Muscle layer of colon (tissue), 2 donors: ENCODE measurements around the gene ZNF765.
"Not testable (repeated sequence)": the region's sequence is repeated elsewhere in the genome, so short reads cannot be mapped to it uniquely, and the experiment has no call there.

Source experiments
- H3K27ac ChIP-seq: one replicate; pipeline ENCODE4 v1.7.0; 2013; ENCODE audit warnings: low read depth, mild to moderate bottlenecking, low read length, moderate library complexity
- H3K27me3 ChIP-seq, 2 donors: one replicate each; pipeline ENCODE4 v1.7.0; 2013; ENCODE audit warnings: low read length in 2 of 2, mild to moderate bottlenecking in 2 of 2; ENCODE audit not compliant: insufficient read depth in 2 of 2, control insufficient read depth in 1 of 2
- H3K36me3 ChIP-seq: one replicate; pipeline ENCODE4 v1.7.0; 2013; ENCODE audit warnings: mild to moderate bottlenecking, low read length; ENCODE audit not compliant: insufficient read depth
- H3K4me1 ChIP-seq: one replicate; pipeline ENCODE4 v1.7.0; 2013; ENCODE audit warnings: mild to moderate bottlenecking, low read length; ENCODE audit not compliant: insufficient read depth
- H3K4me3 ChIP-seq, 2 donors: one replicate each; pipeline ENCODE4 v1.7.0; 2013; ENCODE audit warnings: low read length in 2 of 2, low read depth in 1 of 2, mild to moderate bottlenecking in 1 of 2, moderate library complexity in 1 of 2
- H3K9ac ChIP-seq: one replicate; pipeline ENCODE4 v1.7.0; 2013; ENCODE audit warnings: low read length
- H3K9me3 ChIP-seq: one replicate; pipeline ENCODE4 v1.7.0; 2013; ENCODE audit warnings: mild to moderate bottlenecking, low read length
- donor health status: abdominal sarcoma.
- donor health status: Adenocarcinoma of cecum.

The ZNF765 gene

DNA sequence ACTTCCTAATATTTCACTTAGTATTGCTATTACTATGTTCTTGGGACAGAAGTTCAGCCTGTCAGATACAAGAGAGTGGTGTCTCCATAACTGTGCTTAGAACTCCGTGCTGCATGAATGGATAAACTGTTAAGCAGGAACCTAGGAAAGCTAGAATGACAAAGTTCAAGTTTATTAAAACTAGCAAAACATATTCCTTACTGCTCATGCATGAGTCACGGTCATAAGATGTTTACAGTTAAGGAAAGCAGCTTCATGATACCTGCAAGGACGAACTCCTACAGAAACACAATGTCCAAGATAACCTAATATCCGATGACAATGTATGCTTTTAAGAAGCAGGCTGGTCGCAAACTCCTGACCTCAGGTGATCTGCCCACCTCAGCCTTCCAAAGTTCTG, 6.0 kb upstream of the ZNF765 start:
- H3K4me1 ChIP-seq = no peaks in the 10 kb centered on the region

DNA sequence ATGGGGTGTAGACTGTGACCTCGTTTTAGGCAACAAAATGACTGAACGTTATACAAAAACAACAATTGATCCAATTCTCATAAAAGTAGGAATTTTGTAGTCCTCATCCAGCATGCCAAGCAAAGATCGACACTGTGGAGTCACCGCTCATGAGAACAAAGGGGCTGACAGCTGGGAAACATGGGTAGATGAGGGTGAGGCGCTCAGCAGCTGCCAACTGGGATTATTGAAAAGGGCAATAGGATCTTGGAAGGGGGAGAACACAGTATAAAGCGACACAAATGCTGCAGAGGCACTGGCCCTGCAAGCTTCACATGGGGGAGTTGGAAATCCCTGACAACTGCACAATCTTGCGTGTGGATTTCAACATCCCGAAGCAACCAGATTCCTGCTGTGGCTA, 5.4 kb upstream of the ZNF765 start:
- H3K36me3 ChIP-seq = no peaks in the 10 kb centered on the region
- H3K27me3 ChIP-seq = no peaks in the 10 kb centered on the region
- no peaks in the 10 kb centered on the region for H3K9me3 ChIP-seq
- H3K4me1 ChIP-seq = no peaks in the 10 kb centered on the region
- H3K9ac ChIP-seq = no peak overlapping the region
- no peak overlapping the region for H3K27ac ChIP-seq
- H3K4me3 ChIP-seq = no peak overlapping the region

More for the DNA sequence above, 6.0 kb upstream of the ZNF765 start:
- no peak overlapping the region for H3K27ac ChIP-seq
- H3K27me3 ChIP-seq = no peaks in the 10 kb centered on the region
- no peaks in the 10 kb centered on the region for H3K9me3 ChIP-seq
- no peaks in the 10 kb centered on the region for H3K36me3 ChIP-seq
- H3K9ac ChIP-seq = no peak overlapping the region
- no peak overlapping the region for H3K4me3 ChIP-seq

DNA sequence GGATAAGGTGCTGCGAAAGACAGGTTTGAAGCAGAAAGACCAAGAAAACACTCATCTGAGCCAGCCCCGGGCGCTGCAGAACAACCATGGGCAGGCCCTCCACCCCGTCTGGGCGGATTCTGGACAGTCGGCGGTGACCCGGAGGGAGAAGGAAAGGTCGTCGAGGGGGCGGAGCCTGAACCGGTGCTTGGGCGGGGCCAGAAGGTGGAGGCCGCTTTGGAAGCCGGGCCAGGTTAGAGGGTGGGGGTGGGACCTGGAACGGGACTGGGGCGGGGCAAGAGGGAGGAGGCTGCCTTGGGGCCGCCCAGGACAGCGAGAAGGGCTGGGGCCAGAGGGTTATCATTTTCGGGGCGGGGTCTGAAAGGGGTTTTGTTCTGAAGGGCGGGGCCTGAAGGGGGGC, 5.0 kb upstream of the ZNF765 start:
- Histone ChIP-seq H3K27ac (no peak overlapping the region), H3K9ac (no peak overlapping the region), H3K9me3 (no peaks in the 10 kb centered on the region), H3K4me3 (no peak overlapping the region), H3K27me3 (no peaks in the 10 kb centered on the region), H3K4me1 (no peaks in the 10 kb centered on the region), H3K36me3 (no peaks in the 10 kb centered on the region)

DNA sequence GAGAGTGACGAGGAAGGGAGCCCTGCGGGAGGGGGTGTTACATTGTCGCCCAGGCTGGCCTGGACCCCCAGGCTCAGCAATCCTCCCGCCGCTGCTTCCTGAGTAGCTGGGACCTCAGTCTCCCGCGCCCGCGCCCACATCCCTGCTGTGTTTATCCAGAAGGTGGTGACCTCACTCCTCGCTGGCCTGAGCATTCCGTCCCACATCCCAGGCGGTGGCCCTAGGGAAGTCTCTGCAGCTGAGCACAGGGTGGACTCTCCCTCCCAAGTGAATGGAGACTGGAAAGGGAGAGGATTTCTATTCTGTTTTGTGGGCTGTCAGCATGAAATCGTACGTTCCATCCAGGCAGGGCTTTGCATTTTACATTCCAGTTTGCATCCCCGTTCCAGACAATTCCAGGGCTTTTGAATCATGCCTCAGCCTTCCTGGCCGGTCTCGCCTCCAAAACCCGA, 401 bp upstream of the ZNF765 start:
- no peaks in the 10 kb centered on the region for H3K9me3 ChIP-seq
- H3K27ac ChIP-seq = peak overlapping the region; percentile 66
- no peaks in the 10 kb centered on the region for H3K4me1 ChIP-seq
- H3K36me3 ChIP-seq = no peaks in the 10 kb centered on the region
- no peaks in the 10 kb centered on the region for H3K27me3 ChIP-seq
- H3K9ac ChIP-seq = peak overlapping the region; percentile 77
- H3K4me3 ChIP-seq = peak overlapping the region; percentile 74 to 93

DNA sequence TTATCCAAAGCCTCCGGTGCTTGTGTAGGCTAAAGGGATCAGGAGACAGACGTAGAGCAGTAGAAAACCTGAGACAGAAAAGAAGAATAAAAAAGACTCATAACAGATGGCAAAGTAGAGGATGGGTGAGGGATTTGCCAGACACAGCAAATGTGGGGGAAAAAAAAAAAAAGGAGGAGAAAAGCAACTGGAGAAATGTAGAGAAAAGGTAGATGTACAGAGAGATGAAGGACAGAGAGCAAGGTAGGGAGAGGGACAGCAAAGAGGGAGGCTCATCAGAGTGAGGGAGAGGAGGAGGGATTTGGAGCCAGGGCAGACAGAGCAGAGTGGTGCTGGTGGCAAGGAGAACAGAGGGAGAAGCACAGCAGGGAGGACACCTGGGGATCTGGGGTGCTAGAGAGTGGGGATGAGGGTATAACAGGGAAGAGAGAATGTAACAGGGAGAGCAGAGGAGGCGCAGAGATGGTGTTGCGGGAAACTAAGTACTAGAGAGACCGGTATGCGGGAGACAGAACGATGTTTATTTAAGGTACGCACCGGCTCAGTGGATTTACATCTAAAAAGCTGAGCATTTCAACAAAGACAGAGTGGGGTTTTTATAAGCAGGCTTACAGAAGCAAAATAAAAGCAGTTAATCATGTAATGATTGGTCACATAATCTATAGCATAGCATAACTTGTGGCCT, 1.0 kb downstream of the ZNF765 start:
- not testable (repeated sequence) for H3K9me3 ChIP-seq
- Histone ChIP-seq H3K9ac (peak overlapping the region; percentile 65), H3K27ac (peak overlapping the region; percentile 66)

DNA sequence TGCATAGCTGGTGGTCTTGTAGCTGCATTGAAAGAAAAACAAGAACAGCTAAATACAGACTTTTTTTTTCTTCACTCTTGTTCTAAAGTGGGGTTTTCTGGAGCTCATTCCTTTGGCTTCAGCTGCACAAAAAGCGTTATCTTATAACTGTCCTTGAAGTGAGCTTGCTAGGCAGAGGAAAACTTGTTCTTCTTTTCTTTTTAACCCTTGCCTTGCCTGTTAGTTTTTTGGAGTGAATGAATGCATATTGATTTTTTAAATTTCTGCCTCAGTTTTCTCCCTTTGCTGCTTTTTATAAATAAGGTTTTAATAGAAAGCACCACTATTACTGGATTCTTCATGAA, 1.5 kb downstream of the ZNF765 start:
- Histone ChIP-seq H3K36me3 (peaks cover 6% of the 10 kb centered on the region), H3K9me3 (no peaks in the 10 kb centered on the region), H3K4me1 (no peaks in the 10 kb centered on the region), H3K27ac (no peak overlapping the region), H3K9ac (no peak overlapping the region), H3K27me3 (no peaks in the 10 kb centered on the region), H3K4me3 (no peak overlapping the region)

More for the DNA sequence above, 1.0 kb downstream of the ZNF765 start:
- H3K4me3 ChIP-seq = peak overlapping the region; percentile 74 to 93
- not testable (repeated sequence) for H3K36me3 ChIP-seq, H3K27me3 ChIP-seq, H3K4me1 ChIP-seq

DNA sequence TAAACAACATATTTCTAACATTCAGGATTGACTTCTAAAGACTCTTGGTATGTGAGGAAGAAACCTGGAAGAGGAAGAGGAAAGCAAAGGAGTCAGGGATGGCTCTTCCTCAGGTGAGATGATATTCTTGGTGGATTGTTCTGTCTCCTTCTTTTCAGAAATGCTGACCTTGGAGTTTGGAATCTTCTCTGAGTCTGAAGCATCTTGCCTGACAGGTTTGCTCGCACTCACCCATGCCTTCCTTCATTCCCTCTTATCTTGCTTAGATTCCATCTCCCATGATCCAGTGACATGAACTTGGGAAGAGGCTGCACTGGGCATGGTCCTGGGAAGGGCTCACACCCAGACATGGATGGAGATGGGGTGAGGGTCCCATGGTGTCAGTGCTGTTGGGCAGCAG, 3.0 kb downstream of the ZNF765 start:
- not testable (repeated sequence) for H3K9me3 ChIP-seq, H3K9ac ChIP-seq, H3K27me3 ChIP-seq, H3K4me3 ChIP-seq, H3K4me1 ChIP-seq, H3K27ac ChIP-seq
- H3K36me3 ChIP-seq = peaks cover 12% of the 10 kb centered on the region

DNA sequence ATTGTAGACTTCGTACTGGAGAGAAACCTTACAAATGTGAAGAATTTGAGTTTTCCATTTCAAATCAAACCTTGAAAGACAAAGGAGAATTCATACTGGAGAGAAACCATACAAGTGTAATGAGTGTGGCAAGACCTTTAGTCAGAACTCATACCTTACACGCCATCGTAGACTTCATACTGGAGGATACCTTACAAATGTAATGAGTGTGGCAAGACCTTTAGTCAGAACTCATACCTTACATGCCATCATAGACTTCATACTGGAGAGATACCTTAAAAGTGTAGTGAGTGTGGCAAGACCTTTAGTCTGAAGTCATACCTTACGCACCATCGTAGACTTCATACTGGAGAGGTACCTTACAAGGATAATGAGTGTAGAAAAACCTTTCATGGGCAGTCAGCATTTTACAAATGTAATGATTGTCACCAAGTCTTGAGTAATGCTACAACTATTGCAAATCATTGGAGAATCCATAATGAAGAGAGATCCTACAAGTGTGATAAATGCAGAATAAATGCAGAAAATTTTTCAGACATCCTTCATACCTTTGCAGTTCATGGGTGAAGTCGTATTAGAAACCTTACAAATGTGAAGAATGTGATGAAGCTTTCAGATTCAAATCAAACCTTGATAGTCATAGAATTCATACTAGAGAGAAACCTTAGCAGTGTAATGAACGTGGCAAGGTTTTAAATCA, 14.7 kb downstream of the ZNF765 start:
- Histone ChIP-seq H3K27me3 (no peaks in the 10 kb centered on the region), H3K4me3 (no peak overlapping the region), H3K27ac (no peak overlapping the region), H3K36me3 (peaks cover 29% of the 10 kb centered on the region), H3K9ac (no peak overlapping the region), H3K4me1 (no peaks in the 10 kb centered on the region), H3K9me3 (peaks cover 28% of the 10 kb centered on the region)

DNA sequence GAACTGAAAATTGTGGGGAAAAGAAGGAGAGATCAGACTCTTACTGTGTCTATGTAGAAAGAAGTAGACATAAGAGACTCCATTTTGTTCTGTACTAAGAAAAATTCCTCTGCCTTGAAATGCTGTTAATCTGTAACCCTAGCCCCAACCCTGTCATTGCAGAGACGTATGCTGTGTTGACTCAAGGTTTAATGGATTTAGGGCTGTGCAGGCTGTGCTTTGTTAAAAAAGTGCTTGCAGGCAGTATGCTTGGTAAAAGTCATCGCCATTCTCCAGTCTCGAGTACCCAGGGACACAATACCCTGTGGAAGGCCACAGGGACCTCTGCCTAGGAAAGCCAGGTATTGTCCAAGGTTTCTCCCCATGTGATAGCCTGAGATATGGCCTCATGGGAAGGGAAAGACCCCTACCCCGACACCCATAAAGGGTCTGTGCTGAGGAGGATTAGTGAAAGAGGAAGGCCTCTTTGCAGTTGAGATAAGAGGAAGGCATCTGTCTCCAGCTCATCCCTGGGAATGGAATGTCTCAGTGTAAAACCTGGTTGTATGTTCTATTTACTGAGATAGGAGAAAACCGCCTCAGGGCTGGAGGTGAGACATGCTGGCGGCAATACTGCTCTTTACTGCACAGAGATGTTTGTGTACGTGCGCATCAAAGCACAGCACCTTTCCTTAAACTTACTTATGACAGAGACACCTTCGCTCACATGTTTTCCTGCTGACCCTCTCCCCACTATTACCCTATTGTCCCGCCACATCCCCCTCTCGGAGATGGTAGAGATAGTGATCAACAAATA, 25.8 kb downstream of the ZNF765 start:
- H3K4me1 ChIP-seq, H3K9me3 ChIP-seq, H3K9ac ChIP-seq, H3K36me3 ChIP-seq, H3K27me3 ChIP-seq, H3K4me3 ChIP-seq, H3K27ac ChIP-seq: not testable (repeated sequence)

DNA sequence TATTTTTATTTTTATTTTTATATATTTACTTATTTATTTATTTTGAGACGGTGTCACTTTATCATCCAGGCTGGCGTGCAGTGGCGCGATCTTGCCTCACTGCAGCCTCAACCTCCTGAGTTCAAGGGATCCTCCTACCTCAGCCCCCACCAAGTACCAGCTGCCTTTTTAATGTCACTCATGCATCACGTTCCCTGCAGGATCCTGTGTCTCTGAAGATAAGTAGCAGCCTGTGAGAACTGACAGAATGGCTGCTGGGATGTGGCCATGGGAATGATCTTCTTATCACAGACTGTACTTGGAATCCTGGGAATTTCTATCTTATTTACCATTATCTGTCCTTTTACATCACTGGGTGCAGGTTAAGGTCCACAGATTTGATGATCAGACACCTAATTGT, 27.6 kb downstream of the ZNF765 start:
- no peak overlapping the region for H3K27ac ChIP-seq
- H3K9me3 ChIP-seq = no peaks in the 10 kb centered on the region
- no peaks in the 10 kb centered on the region for H3K36me3 ChIP-seq
- H3K4me1 ChIP-seq = no peaks in the 10 kb centered on the region
- H3K9ac ChIP-seq = no peak overlapping the region
- H3K4me3 ChIP-seq = no peak overlapping the region
- no peaks in the 10 kb centered on the region for H3K27me3 ChIP-seq

DNA sequence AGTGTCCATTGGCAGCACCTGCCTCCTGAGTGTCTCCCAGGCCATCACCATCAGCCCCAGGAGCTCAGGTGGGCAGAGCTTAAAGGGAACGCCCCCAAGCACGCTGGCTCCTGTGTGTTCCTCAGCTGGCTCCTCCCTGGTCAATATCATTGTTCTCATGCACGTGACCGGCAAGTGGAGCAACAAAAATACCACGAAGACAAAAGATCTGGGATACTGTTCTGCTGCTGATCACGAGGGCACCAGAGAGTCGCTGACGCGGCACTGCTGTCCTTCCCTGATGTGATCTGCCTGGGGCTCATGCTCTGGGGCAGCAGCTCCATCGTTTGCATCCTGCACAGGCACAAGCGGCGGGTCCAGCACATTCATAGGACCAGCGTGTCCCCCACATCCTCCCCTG, 28.1 kb downstream of the ZNF765 start:
- H3K27ac ChIP-seq, H3K4me1 ChIP-seq, H3K36me3 ChIP-seq, H3K27me3 ChIP-seq, H3K9ac ChIP-seq, H3K9me3 ChIP-seq, H3K4me3 ChIP-seq: not testable (repeated sequence)
